Measurements from ENCODE around the gene CAPN15.
A peak's percentile ranks its signal among the peaks of the same experiment; 100 is the strongest.

The CAPN15 gene

GRCh38 chr16:568401-569258 is 41.1 kb downstream of the CAPN15 start:
- DNase-seq (ENCODE audit: low read depth): no peak
- H3K4me3 ChIP-seq (ENCODE audit: low read depth, low read length): peak overlapping the region; percentile 91

- DNase-seq (ENCODE audit: low read depth): no peak
- peak within 1 kb of the TSS; percentile 91 for H3K4me3 ChIP-seq (ENCODE audit: low read depth, low read length)
Measured at GRCh38 chr16:569445-570254, 42.1 kb downstream of the CAPN15 start, which contains the start of gene PIGQ. Gene PIGQ (plus strand): TSS chr16:569968. CDS start chr16:574075, 4,107 bp downstream.

DNA sequence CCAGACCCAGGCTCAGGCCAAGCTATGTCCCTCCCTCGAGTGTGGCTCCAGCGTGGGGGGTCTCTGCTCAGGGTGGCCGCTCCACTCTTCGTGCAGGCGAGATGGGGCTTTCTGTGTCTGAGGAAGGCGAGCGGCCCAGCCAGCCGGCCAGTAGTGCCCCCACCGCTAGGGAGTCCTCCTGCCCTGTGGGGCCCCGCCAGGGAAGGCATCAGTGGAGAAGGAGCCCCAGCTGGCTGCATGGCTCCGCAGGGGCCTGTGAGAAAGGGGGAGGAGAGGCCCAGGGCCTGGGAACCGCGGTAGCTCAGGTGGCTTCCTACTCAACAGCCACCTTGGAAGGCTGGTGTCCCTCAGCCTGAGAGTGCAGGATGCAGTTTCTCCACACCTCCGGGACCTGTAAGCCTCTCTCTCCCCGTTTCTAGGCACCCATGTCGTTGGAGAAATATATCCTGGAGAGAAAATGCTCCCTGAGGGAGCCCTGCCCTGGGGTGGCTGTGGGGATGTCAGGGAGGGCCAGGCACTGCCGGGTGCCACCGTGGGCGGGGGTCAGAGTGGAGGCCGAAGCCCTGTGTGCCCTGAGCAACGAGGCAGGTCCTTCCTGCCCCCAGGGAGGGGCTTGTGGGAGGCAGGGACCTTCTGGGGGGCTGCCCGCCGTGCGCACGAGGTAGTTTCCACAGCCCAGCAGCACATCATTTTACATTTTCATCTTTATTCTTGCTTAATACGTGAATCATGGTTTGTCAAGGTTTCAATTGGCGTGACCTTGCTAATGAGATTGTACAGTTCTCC is 45.5 kb downstream of the CAPN15 start:
- no peak overlapping the region for H3K4me3 ChIP-seq (ENCODE audit: low read depth, low read length)
- no peak for DNase-seq (ENCODE audit: low read depth)

- DNase-seq (ENCODE audit: low read depth): no peak
- H3K4me3 ChIP-seq (ENCODE audit: low read depth, low read length): no peak overlapping the region
Measured at GRCh38 chr16:574021-574760, 46.7 kb downstream of the CAPN15 start.

- no peak overlapping the region for H3K4me3 ChIP-seq (ENCODE audit: low read depth, low read length)
- no peak for DNase-seq (ENCODE audit: low read depth)
Measured at GRCh38 chr16:575354-576196, 48.1 kb downstream of the CAPN15 start.

DNA sequence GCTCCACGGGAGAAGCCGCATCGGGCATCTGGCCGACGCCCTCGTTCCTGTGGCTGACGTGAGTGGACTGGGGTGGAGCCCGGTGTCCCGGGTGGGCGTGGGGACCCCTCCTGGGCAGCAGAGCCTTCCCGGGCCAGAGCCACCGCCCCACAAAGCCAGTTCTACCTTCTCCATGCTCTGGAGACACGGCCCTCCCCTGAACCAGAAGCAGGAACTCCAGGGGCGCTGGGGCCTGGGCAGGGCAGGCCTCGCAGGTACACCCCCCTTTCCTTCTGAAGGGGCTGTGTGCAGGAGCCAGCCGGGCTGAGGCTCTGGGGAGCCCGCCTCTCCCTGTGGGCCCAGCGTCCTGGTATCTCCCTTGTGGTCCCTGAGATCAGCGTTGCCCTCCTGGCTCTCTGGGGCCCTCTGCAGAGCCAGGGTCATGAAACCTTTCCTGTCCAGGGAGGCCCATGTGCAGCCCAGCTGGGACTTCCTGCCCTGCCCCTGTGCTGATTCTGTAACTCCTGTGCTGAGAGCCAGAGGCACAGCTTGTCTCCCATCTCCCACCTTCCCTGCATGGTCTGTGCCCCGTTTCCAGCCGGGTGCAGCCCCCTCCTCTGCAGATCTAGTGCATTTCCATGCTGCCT is 48.8 kb downstream of the CAPN15 start:
- no peak overlapping the region for H3K4me3 ChIP-seq (ENCODE audit: low read depth, low read length)
- no peak for DNase-seq (ENCODE audit: low read depth)

DNA sequence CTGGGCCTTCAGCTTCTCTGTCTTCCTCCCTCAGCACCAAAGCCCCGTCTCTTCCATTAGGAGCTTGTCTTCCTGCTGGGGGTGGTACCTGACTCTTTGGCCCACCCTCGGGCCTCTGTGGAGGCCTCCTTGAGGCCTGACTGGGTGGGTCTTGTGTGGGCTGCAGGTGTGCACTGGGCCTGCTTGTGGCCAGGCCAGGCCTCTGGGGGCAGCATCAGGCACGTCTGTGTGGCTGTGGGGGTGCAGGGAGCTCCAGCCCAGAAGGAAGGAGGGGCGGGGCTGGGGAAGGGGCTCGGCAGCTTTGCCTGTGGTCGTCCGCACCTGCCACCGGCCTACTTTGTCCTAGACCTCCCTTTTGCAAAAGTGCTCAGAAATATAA is 49.3 kb downstream of the CAPN15 start:
- no peak for DNase-seq (ENCODE audit: low read depth)

GRCh38 chr16:577796-578195 is 50.3 kb downstream of the CAPN15 start:
- no peak overlapping the region for H3K4me3 ChIP-seq (ENCODE audit: low read depth, low read length)

More for the DNA sequence above, 49.3 kb downstream of the CAPN15 start:
- no peak overlapping the region for H3K4me3 ChIP-seq (ENCODE audit: low read depth, low read length)

GRCh38 chr16:578232-578869 is 50.8 kb downstream of the CAPN15 start:
- H3K4me3 ChIP-seq (ENCODE audit: low read depth, low read length): no peak overlapping the region

More at GRCh38 chr16:577796-578195, 50.3 kb downstream of the CAPN15 start:
- no peak for DNase-seq (ENCODE audit: low read depth)

GRCh38 chr16:578870-579405 is 51.4 kb downstream of the CAPN15 start:
- H3K4me3 ChIP-seq (ENCODE audit: low read depth, low read length): no peak overlapping the region
- no peak for DNase-seq (ENCODE audit: low read depth)

More at GRCh38 chr16:578232-578869, 50.8 kb downstream of the CAPN15 start:
- DNase-seq (ENCODE audit: low read depth): no peak

DNA sequence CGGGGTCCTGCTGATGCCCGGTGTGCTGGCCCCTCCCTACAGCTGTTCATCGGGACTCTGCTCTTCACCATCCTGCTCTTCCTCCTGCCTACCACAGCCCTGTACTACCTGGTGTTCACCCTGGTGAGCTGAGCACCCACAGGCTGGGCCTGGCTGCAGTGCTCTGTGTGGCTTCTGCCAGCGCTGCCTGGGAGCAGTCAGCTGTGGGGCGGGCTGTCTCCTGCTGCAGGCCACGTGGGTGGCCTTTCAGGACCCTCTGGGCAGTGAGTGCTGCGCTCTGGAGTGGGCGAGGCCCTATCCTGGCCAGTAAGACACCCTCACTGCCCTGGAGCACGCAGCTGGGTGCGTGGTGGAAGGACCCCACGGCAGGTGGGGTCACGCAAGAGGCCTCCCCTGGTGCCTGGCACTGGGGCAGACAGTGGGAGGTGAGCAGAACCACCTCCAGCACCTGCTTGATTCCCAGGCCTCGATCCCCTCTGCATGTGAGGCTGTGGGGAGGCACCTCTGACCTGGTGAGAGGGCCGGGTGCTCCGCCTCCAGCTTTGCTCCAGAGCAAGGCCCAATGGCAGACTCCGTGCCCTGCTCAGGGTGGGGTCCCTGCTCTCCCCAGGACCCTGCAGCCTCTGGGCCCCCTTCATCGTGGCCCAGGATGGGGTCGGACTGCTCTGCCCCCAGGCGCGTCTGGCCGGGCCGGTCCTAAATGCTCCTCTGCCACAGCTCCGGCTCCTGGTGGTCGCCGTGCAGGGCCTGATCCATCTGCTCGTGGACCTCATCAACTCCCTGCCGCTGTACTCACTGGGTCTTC is 52.8 kb downstream of the CAPN15 start:
- DNase-seq (ENCODE audit: low read depth): no peak

DNA sequence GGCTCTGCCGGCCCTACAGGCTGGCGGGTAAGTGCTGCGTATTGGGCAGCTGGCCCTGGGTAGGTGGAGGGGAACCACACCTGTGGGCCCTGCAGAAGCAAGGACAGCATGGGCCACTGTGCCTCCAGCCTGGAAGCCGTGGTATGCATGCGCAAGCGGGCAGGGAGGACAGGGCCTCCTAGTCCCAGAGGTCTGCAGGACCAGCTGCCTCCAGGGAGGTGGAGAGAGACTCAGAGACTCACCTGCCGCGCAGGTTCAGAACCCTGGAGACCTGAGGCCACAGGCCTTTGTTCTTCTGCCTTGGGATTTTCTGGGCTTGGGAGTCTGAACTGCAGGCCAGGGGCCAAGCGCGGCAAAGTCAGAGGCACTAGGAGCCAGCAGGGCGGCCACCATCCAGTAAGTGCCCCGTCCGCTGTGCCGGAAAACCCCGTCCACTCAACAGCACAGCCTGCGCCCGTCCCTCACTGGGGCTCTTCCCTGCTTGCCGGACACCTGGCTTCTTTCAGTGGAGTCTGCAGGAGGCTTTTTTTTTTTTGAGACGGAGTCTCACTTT is 53.5 kb downstream of the CAPN15 start:
- no peak for DNase-seq (ENCODE audit: low read depth)
- H3K4me3 ChIP-seq (ENCODE audit: low read depth, low read length): no peak overlapping the region

More for the DNA sequence above, 52.8 kb downstream of the CAPN15 start:
- no peak overlapping the region for H3K4me3 ChIP-seq (ENCODE audit: low read depth, low read length)

GRCh38 chr16:582218-582613 is 54.7 kb downstream of the CAPN15 start:
- H3K4me3 ChIP-seq (ENCODE audit: low read depth, low read length): no peak overlapping the region
- DNase-seq (ENCODE audit: low read depth): no peak

DNA sequence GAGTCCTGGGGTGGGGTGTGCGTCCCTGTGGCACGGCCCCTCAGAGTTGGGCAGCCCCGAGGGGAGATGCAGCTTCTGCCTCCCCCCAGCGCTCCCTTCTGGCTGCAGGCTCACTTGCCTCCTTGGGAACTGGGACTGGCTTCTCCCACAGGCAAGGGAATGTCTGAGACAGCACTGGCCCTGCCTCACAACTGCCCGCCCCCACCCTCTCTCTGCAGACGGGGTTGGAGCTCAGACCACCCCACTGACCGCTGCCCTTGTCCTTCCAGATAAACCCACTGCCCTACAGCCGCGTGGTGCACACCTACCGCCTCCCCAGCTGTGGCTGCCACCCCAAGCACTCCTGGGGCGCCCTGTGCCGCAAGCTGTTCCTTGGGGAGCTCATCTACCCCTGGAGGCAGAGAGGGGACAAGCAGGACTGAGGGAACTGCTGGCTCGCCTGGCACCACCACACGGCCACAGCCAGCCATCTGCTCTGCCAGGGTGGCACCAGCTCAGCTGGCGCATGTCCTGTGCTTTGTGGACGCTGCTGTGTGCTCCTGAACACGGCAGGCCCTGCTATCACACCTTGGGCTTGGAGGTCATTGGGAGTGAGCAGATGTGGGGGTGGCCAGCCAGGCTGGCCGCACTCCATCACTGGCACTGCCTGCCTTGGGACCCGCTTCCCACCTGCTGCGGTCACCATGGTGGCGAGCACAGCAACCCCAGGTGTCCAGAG is 55.3 kb downstream of the CAPN15 start:
- no peak for DNase-seq (ENCODE audit: low read depth)
- no peak overlapping the region for H3K4me3 ChIP-seq (ENCODE audit: low read depth, low read length)

DNA sequence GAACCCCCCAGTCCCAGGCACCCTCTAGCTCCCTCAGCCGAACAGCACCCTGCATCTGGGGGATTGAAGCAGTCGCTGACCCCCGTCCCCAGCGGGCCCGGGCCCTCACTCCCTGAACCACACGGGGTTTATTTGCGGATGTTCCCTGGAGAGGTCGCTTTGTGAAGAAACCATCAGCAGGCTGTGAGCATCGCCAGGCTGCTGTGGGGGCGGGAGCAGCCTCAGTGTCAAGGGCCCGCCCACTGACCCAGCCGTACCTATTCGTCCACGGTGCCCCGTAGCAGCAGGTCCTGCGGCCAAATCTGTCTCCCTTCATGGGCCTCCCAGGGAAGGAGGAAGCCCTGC is 55.9 kb downstream of the CAPN15 start:
- no peak overlapping the region for H3K4me3 ChIP-seq (ENCODE audit: low read depth, low read length)
- no peak for DNase-seq (ENCODE audit: low read depth)

All from skeletal muscle cell (primary cell).